Glutamatergic neuron (in vitro differentiated cells): Measurements from ENCODE around the gene UAP1L1. TPM values are rescaled to one million over a fixed set of nuclear protein-coding genes. Genes with fewer than 3 reads are reported as not detected.

ENCODE experiments used
- DNase-seq: peaks from one replicate; pipeline ENCODE4 v3.0.0; 2022
- H3K27ac Mint-ChIP-seq: one replicate; pipeline ENCODE4 v1.8.0; 2020; ENCODE audit warnings: mild to moderate bottlenecking, mixed read lengths, inconsistent platforms; ENCODE audit not compliant: unreplicated experiment
- H3K27me3 Mint-ChIP-seq: one replicate; pipeline ENCODE4 v1.8.0; 2020; ENCODE audit warnings: mild to moderate bottlenecking, moderate library complexity, mixed read lengths, inconsistent platforms; ENCODE audit not compliant: unreplicated experiment
- H3K36me3 Mint-ChIP-seq: one replicate; pipeline ENCODE4 v1.8.0; 2020; ENCODE audit warnings: mild to moderate bottlenecking, mixed read lengths, inconsistent platforms; ENCODE audit not compliant: unreplicated experiment
- H3K4me1 Mint-ChIP-seq: one replicate; pipeline ENCODE4 v1.8.0; 2020; ENCODE audit warnings: mild to moderate bottlenecking, low read depth, mixed read lengths, inconsistent platforms; ENCODE audit not compliant: unreplicated experiment
- H3K4me3 Mint-ChIP-seq: one replicate; pipeline ENCODE4 v1.8.0; 2020; ENCODE audit warnings: mild to moderate bottlenecking, mixed read lengths, inconsistent platforms; ENCODE audit not compliant: unreplicated experiment
- H3K9me3 Mint-ChIP-seq: one replicate; pipeline ENCODE4 v1.8.0; 2020; ENCODE audit warnings: mild to moderate bottlenecking, moderate library complexity, mixed read lengths, inconsistent platforms; ENCODE audit not compliant: unreplicated experiment
- total RNA-seq: library from RNA; stranded (reverse); fragmentation: NEBNext Ultra II Directional; extraction: Animal tissue kit (Norgen Biotek cat#: 25700); gene quantifications from one replicate; pipeline ENCODE4 v1.2.1, GENCODE V29; 2021; ENCODE audit not compliant: unreplicated experiment
- TF ChIP-seq, protein P1 (sequence below): fragments of 200-600 bp; sonication (generic); IDR thresholded peaks from one replicate; pipeline ENCODE4 v1.5.0; 2021; ENCODE audit not compliant: partially characterized antibody, unreplicated experiment

UAP1L1 gene
- total RNA-seq, 1 donor from 2014 or later, result 5.1 TPM

- peak; percentile 99 for DNase-seq
- peaks cover 13% of the 10 kb centered on the region for H3K9me3 Mint-ChIP-seq
- TF ChIP-seq, protein P1, sequence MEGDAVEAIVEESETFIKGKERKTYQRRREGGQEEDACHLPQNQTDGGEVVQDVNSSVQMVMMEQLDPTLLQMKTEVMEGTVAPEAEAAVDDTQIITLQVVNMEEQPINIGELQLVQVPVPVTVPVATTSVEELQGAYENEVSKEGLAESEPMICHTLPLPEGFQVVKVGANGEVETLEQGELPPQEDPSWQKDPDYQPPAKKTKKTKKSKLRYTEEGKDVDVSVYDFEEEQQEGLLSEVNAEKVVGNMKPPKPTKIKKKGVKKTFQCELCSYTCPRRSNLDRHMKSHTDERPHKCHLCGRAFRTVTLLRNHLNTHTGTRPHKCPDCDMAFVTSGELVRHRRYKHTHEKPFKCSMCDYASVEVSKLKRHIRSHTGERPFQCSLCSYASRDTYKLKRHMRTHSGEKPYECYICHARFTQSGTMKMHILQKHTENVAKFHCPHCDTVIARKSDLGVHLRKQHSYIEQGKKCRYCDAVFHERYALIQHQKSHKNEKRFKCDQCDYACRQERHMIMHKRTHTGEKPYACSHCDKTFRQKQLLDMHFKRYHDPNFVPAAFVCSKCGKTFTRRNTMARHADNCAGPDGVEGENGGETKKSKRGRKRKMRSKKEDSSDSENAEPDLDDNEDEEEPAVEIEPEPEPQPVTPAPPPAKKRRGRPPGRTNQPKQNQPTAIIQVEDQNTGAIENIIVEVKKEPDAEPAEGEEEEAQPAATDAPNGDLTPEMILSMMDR, result peak; percentile 9
- H3K4me3 Mint-ChIP-seq, result peak within 1 kb of the TSS; percentile 95
- peaks cover 17% of the 10 kb centered on the region for H3K4me1 Mint-ChIP-seq
- H3K27me3 Mint-ChIP-seq, result peaks cover 9% of the 10 kb centered on the region
- H3K27ac Mint-ChIP-seq, result peak within 1 kb of the TSS; percentile 70
- peaks cover 6% of the 10 kb centered on the region for H3K36me3 Mint-ChIP-seq
Observed at GRCh38 chr9:137086531-137087408, 9.5 kb downstream of the UAP1L1 start, which contains the start of gene MAN1B1. TSS of gene MAN1B1 (plus strand) at chr9:137086985. CDS start at chr9:137087000, 15 bp downstream.

GRCh38 chr9:137087409-137087925, 10.2 kb downstream of the UAP1L1 start:
- H3K9me3 Mint-ChIP-seq, result peaks cover 13% of the 10 kb centered on the region
- H3K4me1 Mint-ChIP-seq, result peaks cover 17% of the 10 kb centered on the region
- H3K36me3 Mint-ChIP-seq, result peaks cover 6% of the 10 kb centered on the region
- DNase-seq, result no peak
- peak overlapping the region; percentile 95 for H3K4me3 Mint-ChIP-seq
- peak overlapping the region; percentile 70 for H3K27ac Mint-ChIP-seq
- TF ChIP-seq, protein P1, result no peak
- H3K27me3 Mint-ChIP-seq, result peaks cover 8% of the 10 kb centered on the region

- H3K9me3 Mint-ChIP-seq, result peaks cover 13% of the 10 kb centered on the region
- H3K27ac Mint-ChIP-seq, result peak overlapping the region; percentile 70
- DNase-seq, result no peak
- peak overlapping the region; percentile 95 for H3K4me3 Mint-ChIP-seq
- peaks cover 6% of the 10 kb centered on the region for H3K36me3 Mint-ChIP-seq
- H3K4me1 Mint-ChIP-seq, result peaks cover 17% of the 10 kb centered on the region
- TF ChIP-seq, protein P1, result no peak
- peaks cover 8% of the 10 kb centered on the region for H3K27me3 Mint-ChIP-seq
Observed at GRCh38 chr9:137088121-137088520, 10.8 kb downstream of the UAP1L1 start.

DNA sequence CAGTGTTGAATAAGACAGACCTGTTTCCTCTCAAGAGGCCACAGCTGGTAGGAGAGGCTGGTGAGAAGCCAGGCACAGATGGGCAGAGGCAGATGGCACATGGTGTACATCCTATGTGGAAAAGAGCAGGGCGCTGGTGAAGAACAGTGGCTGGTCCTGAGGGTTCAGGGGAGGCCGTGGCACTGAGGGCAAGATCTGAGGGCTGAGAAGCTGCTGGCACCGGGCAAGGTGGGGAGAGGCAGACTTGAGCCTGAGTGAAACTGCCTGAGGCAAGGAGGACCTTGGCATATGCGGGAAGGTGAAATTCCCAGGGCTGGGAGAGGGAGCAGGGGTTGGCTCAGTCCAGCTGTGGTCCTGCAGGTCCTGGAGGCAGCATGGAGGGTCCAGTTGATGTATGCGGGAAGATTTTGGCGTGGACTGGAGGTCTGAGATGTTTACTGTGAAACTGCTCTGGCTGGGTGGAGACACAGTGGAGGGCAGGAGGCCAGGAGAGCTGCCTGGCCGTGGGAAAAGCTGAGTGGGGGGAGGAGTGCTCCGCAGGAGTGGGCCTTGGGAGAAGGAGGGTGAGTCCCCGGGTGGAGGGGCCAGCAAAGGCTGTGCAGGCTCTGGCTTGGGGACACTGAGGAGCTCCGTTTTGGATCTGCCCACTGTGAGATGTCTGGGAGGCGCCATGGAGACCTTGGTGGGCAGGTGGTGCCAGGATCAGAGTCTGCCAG, 12.1 kb downstream of the UAP1L1 start:
- no peak for DNase-seq
- Mint-ChIP-seq H3K9me3 (peaks cover 13% of the 10 kb centered on the region), H3K27ac (peak overlapping the region; percentile 66), H3K4me1 (peaks cover 17% of the 10 kb centered on the region), H3K27me3 (peaks cover 8% of the 10 kb centered on the region), H3K4me3 (peak overlapping the region; percentile 55), H3K36me3 (peaks cover 6% of the 10 kb centered on the region)
- TF ChIP-seq, protein P1, result no peak
